Amniotic stem cell (primary cell): Measurements from ENCODE around the gene GDPD2.
"Not testable (repeated sequence)": the region's sequence is repeated elsewhere in the genome, so short reads cannot be mapped to it uniquely, and the experiment has no call there.

ENCODE experiments used
- DNase-seq: peaks from one replicate; lab custom pipeline; 2025; lab: John Stamatoyannopoulos, UW

GDPD2 gene, protein sequence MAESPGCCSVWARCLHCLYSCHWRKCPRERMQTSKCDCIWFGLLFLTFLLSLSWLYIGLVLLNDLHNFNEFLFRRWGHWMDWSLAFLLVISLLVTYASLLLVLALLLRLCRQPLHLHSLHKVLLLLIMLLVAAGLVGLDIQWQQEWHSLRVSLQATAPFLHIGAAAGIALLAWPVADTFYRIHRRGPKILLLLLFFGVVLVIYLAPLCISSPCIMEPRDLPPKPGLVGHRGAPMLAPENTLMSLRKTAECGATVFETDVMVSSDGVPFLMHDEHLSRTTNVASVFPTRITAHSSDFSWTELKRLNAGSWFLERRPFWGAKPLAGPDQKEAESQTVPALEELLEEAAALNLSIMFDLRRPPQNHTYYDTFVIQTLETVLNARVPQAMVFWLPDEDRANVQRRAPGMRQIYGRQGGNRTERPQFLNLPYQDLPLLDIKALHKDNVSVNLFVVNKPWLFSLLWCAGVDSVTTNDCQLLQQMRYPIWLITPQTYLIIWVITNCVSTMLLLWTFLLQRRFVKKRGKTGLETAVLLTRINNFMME

DNA sequence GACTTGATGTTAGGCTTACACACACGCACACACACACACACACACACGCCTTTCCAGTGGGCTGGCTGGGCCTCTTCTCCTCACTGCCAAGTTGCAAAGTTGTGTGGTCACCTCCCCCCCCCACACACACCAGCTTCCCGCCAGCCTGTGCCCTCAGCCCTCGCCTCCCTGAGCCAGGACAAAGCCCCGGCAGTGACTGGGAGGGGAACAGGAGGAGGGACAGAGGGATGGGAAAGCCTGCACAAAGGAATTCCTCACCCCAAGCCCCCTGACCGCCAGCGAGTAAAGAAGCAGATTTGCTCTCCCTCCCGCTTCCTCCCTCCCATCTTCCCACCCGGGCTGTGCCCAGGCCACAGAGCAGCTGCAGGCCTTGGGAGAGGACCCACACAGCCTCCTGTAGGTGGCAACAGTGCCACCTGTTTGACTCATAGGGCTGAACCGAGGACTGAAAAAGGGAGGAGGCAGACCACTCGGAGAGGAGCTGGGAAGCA lies at the start of gene GDPD2:
TSS of gene GDPD2 (plus strand) at position 464 of the 491 bp plus-strand sequence. CDS start 1,671 bp downstream, outside the sequence.
- DNase-seq = no peak

DNA sequence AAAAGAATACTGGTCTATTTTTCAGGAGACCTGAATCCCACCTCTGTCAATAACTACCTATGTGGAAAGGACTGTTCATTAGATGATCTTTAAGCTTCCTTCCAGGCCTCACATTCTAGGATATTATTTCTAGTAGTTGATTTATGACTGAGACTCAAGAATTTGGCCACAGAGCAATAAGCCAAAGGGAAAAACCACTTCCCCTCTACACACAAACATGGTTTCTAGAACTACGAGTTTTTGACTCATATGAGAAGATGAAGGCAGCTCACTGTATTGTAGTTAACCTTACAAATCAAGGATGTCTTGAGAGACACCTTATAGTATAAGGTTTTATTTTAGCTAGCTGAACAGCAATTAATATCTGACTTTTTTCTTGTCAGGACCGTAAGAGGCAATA lies 36.9 kb upstream of the GDPD2 start:
- no peak for DNase-seq

DNA sequence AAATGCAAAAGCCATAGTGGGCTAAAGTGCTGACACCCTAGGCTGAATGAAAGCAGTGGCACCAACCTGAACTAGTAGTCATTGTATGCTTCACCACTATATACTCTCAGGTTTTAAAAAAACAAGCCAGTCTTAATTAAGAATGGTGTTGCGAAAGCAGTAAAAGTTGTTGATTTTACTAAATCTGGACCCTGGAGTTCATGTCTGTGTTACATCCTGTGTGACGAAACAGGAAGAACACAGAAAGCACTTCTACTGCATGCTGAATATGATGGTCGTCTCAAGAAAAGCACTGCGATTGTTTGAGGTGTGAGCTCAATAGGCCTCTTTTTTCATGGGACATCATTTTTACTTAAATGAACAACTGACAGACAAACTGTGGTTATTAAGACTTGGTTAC lies 24.2 kb upstream of the GDPD2 start:
- no peak for DNase-seq

DNA sequence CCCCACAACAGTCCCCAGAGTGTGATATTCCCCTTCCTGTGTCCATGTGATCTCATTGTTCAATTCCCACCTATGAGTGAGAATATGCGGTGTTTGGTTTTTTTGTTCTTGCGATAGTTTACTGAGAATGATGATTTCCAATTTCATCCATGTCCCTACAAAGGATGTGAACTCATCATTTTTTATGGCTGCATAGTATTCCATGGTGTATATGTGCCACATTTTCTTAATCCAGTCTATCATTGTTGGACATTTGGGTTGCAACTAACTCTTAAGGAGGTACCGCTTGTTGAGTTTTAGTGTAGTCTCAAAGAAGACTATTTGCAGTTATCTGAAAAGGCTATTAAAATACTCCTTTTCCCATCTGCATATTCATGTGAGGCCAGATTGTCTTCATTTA lies 22.9 kb upstream of the GDPD2 start:
- not testable (repeated sequence) for DNase-seq

DNA sequence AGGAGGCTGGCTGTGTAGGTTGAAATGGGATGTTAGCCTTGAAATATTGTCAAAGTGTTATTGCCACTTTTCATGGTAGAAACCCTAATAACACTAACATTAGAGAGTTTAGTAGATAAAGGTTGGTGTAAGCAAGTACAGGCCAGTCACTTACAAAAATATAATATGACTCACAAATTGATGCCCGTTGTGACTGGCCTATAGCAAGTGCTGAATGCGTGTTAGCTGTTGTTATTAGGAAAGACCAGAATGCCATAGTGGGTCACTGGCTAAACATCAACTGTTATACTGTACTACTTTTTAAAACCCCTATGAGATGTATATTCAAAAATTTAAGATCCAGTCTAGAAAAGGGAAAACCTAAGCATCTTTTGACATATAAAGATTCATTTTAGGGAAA lies 20.4 kb upstream of the GDPD2 start:
- no peak for DNase-seq

DNA sequence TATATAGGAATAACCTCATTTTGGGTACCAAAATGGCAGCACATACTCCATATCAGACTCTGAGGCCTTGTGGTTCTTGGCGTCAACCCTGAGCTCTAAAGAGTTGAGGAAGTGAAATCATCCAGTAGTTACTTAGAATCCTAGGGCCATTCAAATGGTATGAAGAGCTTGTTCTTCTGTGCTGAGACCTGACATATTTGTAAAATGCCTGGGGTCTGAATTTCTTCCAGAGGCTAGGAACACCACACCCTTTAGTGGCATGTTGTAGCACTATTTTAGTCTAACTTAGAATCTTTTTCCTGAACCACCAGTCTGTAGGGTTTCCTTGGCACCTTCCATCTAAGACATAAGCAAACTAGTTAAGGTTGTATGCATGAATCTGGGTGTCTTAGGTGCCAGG lies 18.1 kb upstream of the GDPD2 start:
- DNase-seq = no peak

DNA sequence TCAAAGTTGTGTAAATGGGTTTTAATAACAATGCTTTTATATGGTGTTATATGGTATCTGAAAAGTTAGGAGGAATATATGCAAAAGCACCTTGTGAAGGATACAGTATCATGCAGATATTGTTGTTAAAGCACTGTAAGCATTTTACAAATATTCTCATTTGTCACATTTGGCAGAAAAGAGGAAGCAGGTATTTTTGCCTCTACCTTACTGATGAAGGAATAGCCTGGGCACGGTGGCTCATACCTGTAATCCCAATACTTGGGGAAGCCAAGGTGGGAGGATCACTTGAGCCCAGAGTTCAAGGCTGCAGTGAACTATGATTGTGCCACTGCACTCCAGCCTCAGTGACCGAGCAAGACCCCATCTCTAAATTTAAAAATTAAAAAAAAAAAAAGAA lies 12.2 kb upstream of the GDPD2 start:
- no peak for DNase-seq

DNA sequence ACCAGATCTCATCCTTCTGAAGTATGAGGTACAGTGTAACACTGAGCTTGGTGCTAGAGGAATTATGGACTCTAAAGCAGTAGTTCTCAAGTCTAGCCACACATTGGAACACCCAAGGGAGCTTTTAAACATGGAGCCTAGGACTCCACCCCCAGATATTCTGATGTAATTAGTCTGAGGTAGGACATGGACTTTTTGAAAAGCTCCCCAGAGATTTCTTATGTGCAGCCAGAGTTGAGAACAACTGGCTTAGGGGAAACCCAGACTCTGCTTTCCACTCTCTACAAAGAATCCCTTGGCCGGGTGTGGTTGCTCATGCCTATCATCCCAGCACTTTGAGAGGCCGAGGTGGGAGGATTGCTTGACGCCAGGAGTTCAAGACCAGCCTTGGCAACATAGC lies 11.6 kb upstream of the GDPD2 start:
- no peak for DNase-seq

DNA sequence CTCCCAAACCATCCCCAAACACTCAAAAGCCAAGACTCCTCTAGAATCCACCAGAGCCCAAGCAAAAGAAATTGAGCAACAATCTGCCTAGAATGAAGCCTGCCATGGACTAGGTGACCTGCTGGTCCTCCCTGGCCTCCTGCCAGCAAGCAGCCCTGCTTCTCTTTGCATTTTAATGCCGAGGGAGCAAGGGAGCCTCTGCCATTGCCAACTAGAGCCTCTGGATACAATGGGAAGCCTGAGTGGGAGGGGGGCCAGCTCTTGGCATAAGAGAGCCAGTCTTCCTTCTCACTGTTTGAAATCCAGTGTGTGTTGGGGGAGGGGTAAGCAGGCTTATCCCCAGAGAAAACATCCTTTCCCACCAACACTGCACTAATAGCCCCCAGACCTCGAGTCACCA lies 1.5 kb upstream of the GDPD2 start:
- no peak for DNase-seq

DNA sequence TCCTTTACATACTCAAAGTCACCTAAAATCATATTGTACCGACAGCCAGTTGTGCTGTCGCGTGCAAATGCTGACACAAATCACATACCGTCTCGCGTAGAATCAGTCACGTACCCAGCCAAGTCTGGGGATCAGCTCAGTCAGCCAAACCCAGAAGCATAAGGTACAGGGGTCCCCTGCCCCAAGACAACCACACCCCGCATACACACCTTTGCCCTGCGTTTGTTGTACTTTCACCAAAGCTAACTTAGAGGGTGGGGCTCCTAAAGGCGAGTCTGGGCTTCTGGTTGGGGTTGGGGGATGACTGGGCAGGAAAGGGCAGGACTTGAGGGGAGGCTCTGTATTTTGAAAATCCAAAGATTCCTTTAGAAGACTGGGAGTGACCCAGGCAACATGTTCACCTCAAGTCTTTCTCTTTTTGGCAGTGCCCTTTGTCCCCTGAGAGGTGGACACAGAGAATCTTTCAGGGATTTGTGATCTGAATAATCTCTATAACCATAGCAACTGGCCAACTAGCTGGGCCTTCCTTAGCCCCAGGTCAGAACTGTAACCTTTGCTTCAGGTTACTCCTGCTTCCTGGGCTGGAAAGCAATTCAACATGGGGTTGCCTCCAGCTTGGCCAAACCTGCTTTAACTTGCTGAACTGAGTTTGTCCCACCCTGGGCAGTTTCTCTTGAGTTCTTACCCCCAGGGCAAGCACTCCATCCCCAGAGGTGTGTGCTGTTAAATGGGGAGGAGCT lies 992 bp downstream of the GDPD2 start:
- DNase-seq = no peak

DNA sequence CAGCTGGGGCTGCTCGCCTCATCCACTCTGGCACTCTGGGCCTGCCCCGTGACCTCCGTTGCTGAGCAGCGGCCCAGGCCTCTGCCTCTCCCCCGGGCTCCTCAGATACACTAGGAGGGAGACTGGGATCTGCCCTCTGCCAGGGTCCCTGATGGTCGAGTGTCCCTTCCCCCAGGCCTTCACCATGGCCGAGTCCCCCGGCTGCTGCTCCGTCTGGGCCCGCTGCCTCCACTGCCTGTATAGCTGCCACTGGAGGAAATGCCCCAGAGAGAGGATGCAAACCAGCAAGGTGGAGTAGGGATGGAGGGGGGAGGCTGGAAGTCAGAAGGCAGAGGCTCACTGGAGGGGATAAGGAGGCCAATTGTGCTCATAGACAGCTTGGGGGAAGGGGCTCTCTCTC lies 1.7 kb downstream of the GDPD2 start:
- no peak for DNase-seq

DNA sequence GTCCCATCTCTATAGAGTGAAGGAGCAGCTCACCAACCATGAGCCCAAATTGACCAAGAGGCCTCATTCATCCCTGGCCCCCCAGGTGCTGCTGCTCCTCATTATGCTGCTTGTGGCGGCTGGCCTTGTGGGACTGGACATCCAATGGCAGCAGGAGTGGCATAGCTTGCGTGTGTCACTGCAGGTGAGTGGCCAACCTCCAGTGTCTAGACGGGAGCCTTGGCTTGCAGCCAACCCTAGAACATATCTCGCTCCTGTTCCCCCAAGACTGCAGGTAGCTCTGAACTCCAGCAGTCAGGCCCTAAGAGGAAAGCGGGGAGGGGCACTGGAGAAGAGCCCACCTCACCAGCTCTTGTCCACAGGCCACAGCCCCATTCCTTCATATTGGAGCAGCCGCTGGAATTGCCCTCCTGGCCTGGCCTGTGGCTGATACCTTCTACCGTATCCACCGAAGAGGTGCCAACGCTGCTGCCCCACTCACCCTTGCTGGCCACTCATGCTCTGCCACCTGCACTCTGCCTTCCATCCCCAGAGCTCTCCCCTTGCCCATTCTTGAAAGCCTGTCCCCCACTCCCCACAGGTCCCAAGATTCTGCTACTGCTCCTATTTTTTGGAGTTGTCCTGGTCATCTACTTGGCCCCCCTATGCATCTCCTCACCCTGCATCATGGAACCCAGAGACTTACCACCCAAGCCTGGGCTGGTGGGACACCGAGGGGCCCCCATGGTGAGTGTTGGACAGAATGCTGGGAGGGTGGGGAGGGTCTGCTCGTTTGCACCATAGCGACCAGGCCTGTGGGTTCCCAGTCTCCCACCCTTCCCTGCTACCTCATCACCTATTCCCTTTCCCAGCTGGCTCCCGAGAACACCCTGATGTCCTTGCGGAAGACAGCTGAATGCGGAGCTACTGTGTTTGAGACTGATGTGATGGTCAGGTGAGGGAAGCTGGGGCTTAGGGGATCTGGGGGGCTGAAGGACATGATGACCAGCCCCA lies 3.5 kb downstream of the GDPD2 start:
- DNase-seq = no peak

DNA sequence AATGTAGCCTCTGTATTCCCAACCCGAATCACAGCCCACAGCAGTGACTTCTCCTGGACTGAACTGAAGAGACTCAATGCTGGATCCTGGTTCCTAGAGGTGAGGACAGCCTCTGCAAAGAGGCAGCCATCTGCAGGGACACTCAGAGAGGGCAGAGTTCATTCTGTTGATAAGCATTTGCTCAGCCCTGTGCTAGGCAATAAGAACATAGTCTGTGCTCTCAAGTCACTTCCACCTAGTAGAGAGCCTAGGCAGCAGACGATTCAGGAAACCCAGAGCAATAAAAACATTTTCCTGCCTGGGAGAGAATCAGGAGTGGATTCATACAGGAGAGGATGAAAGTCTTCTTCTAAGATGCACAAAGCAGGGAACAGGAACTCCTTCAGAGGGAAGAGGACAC lies 4.3 kb downstream of the GDPD2 start:
- no peak for DNase-seq

DNA sequence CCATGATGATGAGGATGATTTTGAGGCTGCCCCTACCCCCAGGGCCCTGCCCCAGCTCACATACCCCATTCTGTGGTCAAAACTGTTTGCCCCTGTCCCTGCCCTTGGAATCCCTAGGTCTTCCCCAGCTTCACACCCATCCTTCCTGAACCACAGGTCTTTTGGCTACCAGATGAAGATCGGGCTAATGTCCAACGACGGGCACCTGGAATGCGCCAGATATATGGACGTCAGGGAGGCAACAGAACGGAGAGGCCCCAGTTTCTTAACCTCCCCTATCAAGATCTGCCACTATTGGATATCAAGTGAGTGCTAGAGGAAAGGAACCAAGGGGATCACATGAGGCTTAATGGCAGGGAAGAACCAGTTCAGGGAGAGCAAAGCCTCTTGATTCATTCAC lies 6.6 kb downstream of the GDPD2 start:
- DNase-seq = no peak

DNA sequence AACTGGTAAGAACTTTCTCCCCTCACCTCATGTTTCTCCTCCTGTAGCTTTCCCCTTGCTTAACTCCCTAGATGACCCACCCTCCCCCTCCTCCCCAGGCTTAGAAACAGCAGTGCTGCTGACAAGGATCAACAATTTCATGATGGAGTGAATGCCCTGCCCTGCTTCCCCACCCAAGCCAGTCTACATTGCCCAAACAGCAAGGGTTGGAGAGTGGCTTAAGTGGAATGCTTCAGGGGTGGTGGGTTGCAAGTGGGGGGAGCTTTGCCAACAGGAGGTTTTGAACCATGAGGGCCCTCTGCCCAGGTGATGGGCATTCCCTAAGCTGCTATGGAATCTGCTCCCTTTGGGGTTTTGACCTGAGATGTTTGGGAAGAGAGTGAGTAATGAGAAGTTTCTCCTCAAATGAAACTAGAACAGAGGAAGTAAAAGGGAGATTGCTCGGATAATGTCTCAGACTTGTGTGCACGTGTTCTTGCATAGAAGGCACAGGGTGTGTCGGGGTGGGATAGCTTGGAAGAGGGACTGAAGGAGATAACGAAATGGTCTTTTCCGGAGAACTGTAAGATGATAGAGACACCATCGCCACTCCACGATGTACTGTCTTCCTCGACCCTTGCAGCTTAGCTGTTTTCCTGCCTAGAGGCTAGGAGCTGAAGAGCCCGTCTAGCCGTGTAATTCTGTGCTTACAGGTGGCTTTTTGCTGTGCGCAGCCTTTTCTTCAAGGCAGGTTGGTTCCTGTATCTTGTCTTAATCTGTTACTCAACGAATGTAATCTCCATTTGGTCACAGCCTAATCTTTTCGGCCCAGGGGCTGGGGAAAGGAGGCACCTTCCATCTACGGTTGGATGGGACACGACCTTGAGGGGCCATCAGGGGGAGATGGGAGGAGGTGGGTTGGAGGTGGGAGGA lies 10.1 kb downstream of the GDPD2 start:
- DNase-seq = no peak

DNA sequence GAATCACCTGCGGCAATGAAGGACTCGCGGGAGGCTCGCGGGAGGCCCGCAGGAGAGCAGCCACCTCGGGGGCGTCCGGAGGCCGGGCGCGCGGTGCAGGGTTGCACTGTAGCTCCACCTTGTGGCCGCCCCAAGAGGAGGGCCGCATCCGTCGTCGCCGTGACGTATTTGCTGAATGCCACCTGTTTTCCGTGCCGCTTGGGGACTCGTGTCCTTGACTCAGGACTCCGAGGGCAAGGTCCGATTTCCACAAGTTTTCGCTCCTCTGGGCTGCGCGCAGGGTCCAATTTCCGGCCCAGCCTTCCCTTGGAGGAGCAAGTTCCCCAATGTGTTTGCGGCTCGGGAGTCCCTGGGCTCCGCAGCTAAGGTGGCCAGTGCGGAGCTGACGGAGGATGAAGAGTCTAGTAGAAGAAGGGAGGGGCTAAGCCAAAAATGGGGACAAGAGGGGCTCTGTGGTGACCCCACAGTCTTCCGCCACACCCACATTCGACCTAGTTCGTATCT lies 10.8 kb downstream of the GDPD2 start:
- no peak for DNase-seq

DNA sequence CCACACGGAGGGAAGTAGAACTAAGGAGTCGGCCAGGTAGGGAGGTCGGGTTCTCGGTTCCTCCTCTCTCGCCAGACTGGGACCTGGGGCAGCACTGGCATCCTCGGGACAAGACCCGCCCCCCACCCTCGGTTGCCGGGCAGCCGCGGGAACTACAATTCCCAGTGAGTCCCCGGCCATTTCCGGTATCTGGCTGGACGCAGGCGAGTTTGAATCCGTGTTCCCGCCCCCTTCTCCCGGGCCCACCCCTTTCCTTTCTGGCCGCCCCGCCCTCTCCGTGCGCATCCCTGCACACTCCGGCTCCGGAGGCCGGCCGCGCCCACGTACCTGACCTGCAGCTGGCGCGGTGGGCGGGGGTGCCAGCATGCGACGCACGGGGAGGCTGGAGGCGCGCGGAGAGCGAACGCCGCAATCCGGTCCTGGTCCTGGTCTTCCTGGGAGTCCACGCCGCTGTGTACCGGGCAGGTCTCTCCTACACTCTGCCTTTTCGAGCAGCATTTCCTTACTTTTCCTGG lies 11.3 kb downstream of the GDPD2 start:
- DNase-seq = peak; percentile 42

DNA sequence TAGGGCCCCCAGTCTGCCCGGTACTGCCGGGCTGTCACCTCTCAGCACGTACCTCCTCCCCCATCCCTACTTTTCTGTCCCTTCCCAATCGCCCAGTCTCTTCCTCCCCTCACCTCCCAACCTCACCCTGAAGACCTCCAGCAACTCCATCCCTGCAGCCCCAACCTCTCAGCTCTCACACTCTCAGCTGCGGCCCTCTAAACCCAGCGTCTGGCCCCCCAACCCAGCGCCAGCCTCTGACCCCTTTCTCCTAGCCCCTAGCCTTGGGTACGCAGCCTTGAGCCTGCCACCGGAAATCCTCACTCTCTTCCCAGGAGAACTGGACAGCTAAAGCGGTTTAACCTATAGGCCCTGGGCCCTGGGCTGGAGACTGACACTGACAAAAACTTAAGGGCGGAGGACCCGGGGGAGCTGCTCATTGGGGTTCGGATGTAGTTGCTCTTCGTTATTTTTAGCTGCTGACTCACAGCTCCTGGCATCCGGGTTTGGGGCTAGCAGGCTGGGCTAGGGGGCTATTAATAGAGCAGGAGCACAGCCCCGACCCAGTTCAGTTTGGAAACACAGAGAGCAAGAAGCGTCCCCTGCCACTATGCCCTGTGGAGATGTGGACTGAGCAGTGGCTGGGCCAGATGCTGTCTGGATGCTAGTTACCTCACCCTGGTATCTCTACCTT lies 11.9 kb downstream of the GDPD2 start:
- no peak for DNase-seq

DNA sequence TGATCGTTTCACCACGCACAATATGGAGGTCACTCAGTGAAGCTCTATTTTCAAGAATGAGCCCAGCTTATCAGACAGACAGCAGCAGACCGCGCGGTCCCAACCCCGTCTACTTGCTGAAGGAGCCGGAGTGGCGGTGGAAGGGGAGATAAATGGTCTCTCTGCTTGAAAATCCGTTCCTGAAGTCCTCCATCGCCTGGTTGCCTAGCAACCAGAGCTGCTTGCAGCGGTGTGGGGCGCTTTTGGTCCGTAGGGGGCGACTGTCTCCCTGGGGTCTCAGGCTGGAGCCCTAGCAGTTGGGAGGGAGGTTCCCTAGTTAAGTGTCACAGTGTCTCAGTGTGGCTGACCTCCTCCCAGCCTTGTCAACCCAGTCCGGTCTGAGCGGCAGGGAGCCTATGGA lies 13.2 kb downstream of the GDPD2 start:
- DNase-seq = no peak

DNA sequence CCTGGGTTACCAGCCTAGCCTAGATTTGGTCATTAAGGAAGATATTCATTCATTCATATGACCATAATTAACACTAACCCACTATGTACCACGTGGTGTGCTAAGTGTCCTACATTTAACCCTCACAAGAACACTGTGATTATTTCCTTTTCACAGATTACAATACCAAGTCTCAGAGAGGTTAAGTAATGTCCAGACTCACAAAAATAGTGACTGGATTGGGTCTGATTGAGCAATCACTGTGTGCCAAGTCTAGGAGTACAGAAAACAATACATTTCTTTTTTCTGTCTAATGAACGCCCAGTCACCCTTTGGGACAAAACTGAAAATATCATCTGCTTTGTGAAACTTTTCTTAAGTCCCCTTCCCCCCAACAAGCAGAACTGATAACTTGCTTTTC lies 13.9 kb downstream of the GDPD2 start:
- DNase-seq = no peak
